ENCODE data around the gene PRKCZ.

The PRKCZ gene

GRCh38 chr1:2095394-2095793 is 45.2 kb downstream of the PRKCZ start:
- Histone ChIP-seq H3K36me3 (replicated peaks) (no peaks in the 10 kb centered on the region), H3K27ac (no peak overlapping the region), H3K4me3 (ENCODE audit: low read depth, low read length) (no peak overlapping the region), H3K27me3 (replicated peaks) (no peaks in the 10 kb centered on the region)
- in situ Hi-C loops (cut with HindIII; ENCODE audit: low pct_ligation_motif_present, low sequenced_read_pairs) = no loop called here
- no peak for DNase-seq
- TF ChIP-seq CTCF (IDR thresholded peaks at IDR 0.05; ENCODE audit: low read depth, low read length, missing control alignments) = no peak

GRCh38 chr1:2095981-2096736 is 45.9 kb downstream of the PRKCZ start:
- DNase-seq = no peak
- H3K4me3 ChIP-seq (ENCODE audit: low read depth, low read length) = no peak overlapping the region
- no peak overlapping the region for H3K27ac ChIP-seq
- H3K36me3 ChIP-seq (replicated peaks) = no peaks in the 10 kb centered on the region
- no peak for TF ChIP-seq CTCF (IDR thresholded peaks at IDR 0.05; ENCODE audit: low read depth, low read length, missing control alignments)
- H3K27me3 ChIP-seq (replicated peaks) = no peaks in the 10 kb centered on the region
- in situ Hi-C loops (cut with HindIII; ENCODE audit: low pct_ligation_motif_present, low sequenced_read_pairs) = no loop called here

GRCh38 chr1:2097386-2098300 is 47.4 kb downstream of the PRKCZ start:
- no peak for DNase-seq
- no peak overlapping the region for H3K27ac ChIP-seq
- no peaks in the 10 kb centered on the region for H3K36me3 ChIP-seq (replicated peaks)
- TF ChIP-seq CTCF (IDR thresholded peaks at IDR 0.05; ENCODE audit: low read depth, low read length, missing control alignments) = no peak
- H3K27me3 ChIP-seq (replicated peaks) = no peaks in the 10 kb centered on the region
- in situ Hi-C loops (cut with HindIII; ENCODE audit: low pct_ligation_motif_present, low sequenced_read_pairs) = no loop called here
- no peak overlapping the region for H3K4me3 ChIP-seq (ENCODE audit: low read depth, low read length)

- Histone ChIP-seq H3K4me3 (ENCODE audit: low read depth, low read length) (no peak overlapping the region), H3K27ac (no peak overlapping the region), H3K27me3 (replicated peaks) (no peaks in the 10 kb centered on the region), H3K36me3 (replicated peaks) (no peaks in the 10 kb centered on the region)
- no peak for DNase-seq
- in situ Hi-C loops (cut with HindIII; ENCODE audit: low pct_ligation_motif_present, low sequenced_read_pairs) = no loop called here
- TF ChIP-seq CTCF (IDR thresholded peaks at IDR 0.05; ENCODE audit: low read depth, low read length, missing control alignments) = no peak
Observed at GRCh38 chr1:2098301-2098698, 48.1 kb downstream of the PRKCZ start.

GRCh38 chr1:2098839-2099785 is 48.9 kb downstream of the PRKCZ start:
- Histone ChIP-seq H3K27ac (no peak overlapping the region), H3K36me3 (replicated peaks) (no peaks in the 10 kb centered on the region), H3K27me3 (replicated peaks) (no peaks in the 10 kb centered on the region), H3K4me3 (ENCODE audit: low read depth, low read length) (no peak overlapping the region)
- DNase-seq = no peak
- in situ Hi-C loops (cut with HindIII; ENCODE audit: low pct_ligation_motif_present, low sequenced_read_pairs) = no loop called here
- no peak for TF ChIP-seq CTCF (IDR thresholded peaks at IDR 0.05; ENCODE audit: low read depth, low read length, missing control alignments)

Measured in brain microvascular endothelial cell (primary cell).